Hematopoietic multipotent progenitor cell treated with erythropoietin and hydrocortisone succinate and interleukin-3 and kit ligand, for 15 days (in vitro differentiated cells): ENCODE data around the gene EVA1A.

Experiments
- DNase-seq: peaks from one replicate; pipeline ENCODE4 v3.0.0-alpha.2; 2015; ENCODE audit warnings: low spot score

EVA1A gene

GRCh38 chr2:75447176-75447575, 113.6 kb downstream of the EVA1A start:
- no peak for DNase-seq
